GM23248 (cell line): ENCODE data around the gene ZBTB7C. TPM values are rescaled to one million over a fixed set of nuclear protein-coding genes. Genes with fewer than 3 reads are reported as not detected.

Experiments used
- DNase-seq: peaks from one replicate; pipeline ENCODE4 v3.0.0-alpha.2; 2015
- H2AFZ ChIP-seq: fragments of 200-600 bp; sonication (generic); 2 replicates; pipeline ENCODE4 v1.6.1; 2016; ENCODE audit warnings: antibody characterized with exemption
- H3F3A ChIP-seq: fragments of 200-600 bp; sonication (generic); 2 replicates; pipeline ENCODE4 v1.6.1; 2016; ENCODE audit warnings: mild to moderate bottlenecking, antibody characterized with exemption, mixed run types; ENCODE audit not compliant: insufficient read depth
- H3K27ac ChIP-seq: fragments of 200-600 bp; sonication (generic); 2 replicates; pipeline ENCODE4 v1.5.1; 2016; ENCODE audit warnings: mild to moderate bottlenecking
- H3K27me3 ChIP-seq: fragments of 200-600 bp; sonication (generic); replicated peaks from 2 replicates; pipeline ENCODE4 v1.6.1; 2016; ENCODE audit warnings: mild to moderate bottlenecking; ENCODE audit not compliant: insufficient read depth
- H3K36me3 ChIP-seq: fragments of 200-600 bp; sonication (generic); 2 replicates; pipeline ENCODE4 v1.6.1; 2016; ENCODE audit warnings: low read depth, mild to moderate bottlenecking
- H3K4me1 ChIP-seq: fragments of 200-600 bp; sonication (generic); 2 replicates; pipeline ENCODE4 v1.6.1; 2016; ENCODE audit warnings: mild to moderate bottlenecking; ENCODE audit not compliant: insufficient read depth
- H3K4me2 ChIP-seq: fragments of 200-600 bp; sonication (generic); one replicate; pipeline ENCODE4 v1.6.1; 2016; ENCODE audit warnings: mild to moderate bottlenecking; ENCODE audit not compliant: unreplicated experiment
- H3K4me3 ChIP-seq: fragments of 200-600 bp; sonication (generic); 2 replicates; pipeline ENCODE4 v1.5.1; 2016; ENCODE audit warnings: mild to moderate bottlenecking
- H3K79me2 ChIP-seq: fragments of 200-600 bp; sonication (generic); 2 replicates; pipeline ENCODE4 v1.6.1; 2016; ENCODE audit warnings: mild to moderate bottlenecking; ENCODE audit not compliant: insufficient read depth
- H3K9ac ChIP-seq: fragments of 200-600 bp; sonication (generic); 2 replicates; pipeline ENCODE4 v1.6.1; 2016; ENCODE audit warnings: mild to moderate bottlenecking
- H3K9me2 ChIP-seq: fragments of 200-600 bp; sonication (generic); 2 replicates; pipeline ENCODE4 v1.6.1; 2016; ENCODE audit warnings: mixed run types, mild to moderate bottlenecking, moderate library complexity; ENCODE audit not compliant: insufficient read depth
- H3K9me3 ChIP-seq: fragments of 200-600 bp; sonication (generic); one replicate; pipeline ENCODE4 v1.6.1; 2017; ENCODE audit warnings: low read depth
- H4K20me1 ChIP-seq: fragments of 200-600 bp; sonication (generic); 2 replicates; pipeline ENCODE4 v1.6.0; 2016; ENCODE audit not compliant: insufficient read depth
- EZH2 ChIP-seq: fragments of 200-600 bp; sonication (generic); IDR thresholded peaks from 2 replicates; pipeline ENCODE4 v1.6.1; 2018; ENCODE audit warnings: antibody characterized with exemption, mild to moderate bottlenecking; ENCODE audit not compliant: insufficient read depth, poor library complexity, severe bottlenecking
- EZH2phosphoT487 ChIP-seq: fragments of 200-600 bp; sonication (generic); IDR thresholded peaks from 2 replicates; pipeline ENCODE4 v1.6.1; 2018; ENCODE audit warnings: antibody characterized with exemption, moderate library complexity, mild to moderate bottlenecking, low read depth; ENCODE audit not compliant: insufficient read depth
- WGBS, 2 experiments: methylation state at CpG; one replicate each; pipeline ENCODE4 v1.1.6; 2015 to 2017; ENCODE audit warnings: low lambda C conversion rate in 2 of 2, low coverage in 1 of 2; ENCODE audit errors: missing lambda C conversion rate in 2 of 2; 5-methylcytosine and 5-hydroxymethylcytosine counted together
- in situ Hi-C: fragments of 300-500 bp; cut with MboI; formaldehyde crosslinking; loops from 2 replicates; pipeline ENCODE4 v1.15.0; 2020
- polyA plus RNA-seq: library from polyadenylated mRNA; unstranded; fragments of >200 nt; fragmentation: Nextera tagmentation; extraction: Ambion mirVana; gene quantifications from 2 replicates; pipeline ENCODE4 v1.2.1, GENCODE V29; 2016
- total RNA-seq: library from RNA; depleted of rRNA; stranded (reverse); fragments of >200 nt; shearing (Covaris generic); gene quantifications from 2 replicates; pipeline ENCODE4 v1.2.3, GENCODE V29; 2014

The ZBTB7C gene
- total and polyA plus RNA-seq, 2 experiments from 2014 or later: not detected

DNA sequence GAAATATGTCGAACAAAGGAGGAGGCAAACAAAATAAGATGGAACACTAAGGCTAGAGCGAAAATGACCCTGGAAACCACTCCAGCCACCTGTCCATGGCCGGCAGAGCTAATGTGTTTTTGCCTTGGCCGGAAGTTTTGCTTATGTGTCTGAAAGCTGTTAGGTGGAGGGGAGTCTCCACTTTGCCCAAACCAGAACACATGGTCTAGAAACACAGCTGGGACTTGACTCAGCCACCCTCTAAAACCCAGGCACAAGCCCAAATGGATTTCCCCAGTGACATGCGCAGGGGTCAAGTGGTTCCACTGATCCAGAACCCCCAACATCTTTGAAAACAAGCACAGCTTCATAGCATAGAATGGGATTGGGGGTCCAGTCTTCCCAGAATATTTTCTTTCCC is 159.3 kb downstream of the ZBTB7C start:
- H3K4me1 ChIP-seq: no peaks in the 10 kb centered on the region
- peaks cover 24% of the 10 kb centered on the region; the same call in 1 of the 2 replicates for H3K27me3 ChIP-seq
- no peak overlapping the region for H2AFZ ChIP-seq
- no peak overlapping the region for H3K4me2 ChIP-seq
- H3K9ac ChIP-seq: no peak overlapping the region
- no peaks in the 10 kb centered on the region for H3F3A ChIP-seq
- no peaks in the 10 kb centered on the region for H3K79me2 ChIP-seq
- H4K20me1 ChIP-seq: no peaks in the 10 kb centered on the region
- H3K9me2 ChIP-seq: no peaks in the 10 kb centered on the region
- no peak overlapping the region for H3K4me3 ChIP-seq
- no peaks in the 10 kb centered on the region for H3K36me3 ChIP-seq
- WGBS, 2 experiments: 51 to 53% methylated on average over 5 of the region's 5 CpGs
- TF ChIP-seq EZH2 (no peak), EZH2phosphoT487 (no peak)
- no peak for DNase-seq
- H3K27ac ChIP-seq: no peak overlapping the region
- no peaks in the 10 kb centered on the region for H3K9me3 ChIP-seq
- in situ Hi-C loops: no loop called here

DNA sequence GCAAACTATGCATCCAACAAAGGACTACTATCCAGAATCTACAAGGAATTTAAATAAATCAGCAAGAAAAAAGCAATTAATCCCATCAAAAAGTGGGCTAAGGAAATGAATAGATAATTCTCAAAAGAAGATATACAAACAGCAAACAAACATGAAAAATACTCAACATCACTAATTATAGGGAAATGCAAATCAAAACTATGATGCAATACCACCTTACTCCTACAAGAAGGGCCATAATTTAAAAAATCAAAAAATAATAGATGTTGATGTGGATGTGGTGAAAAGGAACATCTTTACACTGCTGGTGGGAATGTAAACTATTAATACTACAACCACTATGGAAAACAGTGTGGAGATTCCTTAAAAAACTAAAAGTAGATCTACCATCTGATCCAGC is 164.7 kb downstream of the ZBTB7C start:
- Histone ChIP-seq H4K20me1 (no peaks in the 10 kb centered on the region), H3K9me2 (no peaks in the 10 kb centered on the region), H3K9me3 (no peaks in the 10 kb centered on the region), H3K27ac (no peak overlapping the region), H3K27me3 (peaks cover 27% of the 10 kb centered on the region), H3K9ac (no peak overlapping the region), H3K79me2 (no peaks in the 10 kb centered on the region), H3K4me3 (no peak overlapping the region), H3K4me2 (no peak overlapping the region), H3F3A (no peaks in the 10 kb centered on the region), H3K36me3 (no peaks in the 10 kb centered on the region), H3K4me1 (no peaks in the 10 kb centered on the region), H2AFZ (no peak overlapping the region)
- TF ChIP-seq EZH2 (no peak), EZH2phosphoT487 (no peak)
- in situ Hi-C loops: no loop called here
- DNase-seq: no peak

DNA sequence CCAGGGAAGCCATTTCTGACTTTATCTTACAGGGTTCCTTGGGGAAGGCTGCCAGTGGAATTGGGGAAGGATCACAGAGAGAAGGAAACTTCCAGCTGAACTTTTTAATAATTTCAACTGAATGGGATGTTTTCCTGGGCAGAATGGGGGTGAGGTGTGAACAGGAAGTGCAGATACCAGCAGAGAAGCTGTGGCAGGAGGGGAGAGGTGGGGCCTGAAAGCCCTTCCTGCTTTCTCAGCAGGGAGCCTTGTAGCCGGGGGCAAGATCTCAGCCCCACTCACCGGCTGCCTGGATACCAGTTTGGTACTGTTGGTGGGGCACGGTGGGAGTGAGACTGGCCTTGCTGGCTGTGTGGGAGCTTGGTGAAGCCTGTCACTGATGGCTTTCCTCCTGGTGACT is 170.5 kb downstream of the ZBTB7C start:
- Histone ChIP-seq H3K4me2 (no peak overlapping the region), H2AFZ (no peak overlapping the region), H3K9me3 (no peaks in the 10 kb centered on the region), H3F3A (no peaks in the 10 kb centered on the region), H3K27ac (no peak overlapping the region), H3K9me2 (no peaks in the 10 kb centered on the region), H3K9ac (no peak overlapping the region), H3K27me3 (peaks cover 55% of the 10 kb centered on the region), H3K4me1 (no peaks in the 10 kb centered on the region), H3K36me3 (no peaks in the 10 kb centered on the region), H4K20me1 (no peaks in the 10 kb centered on the region; the same call in 1 of the 2 replicates), H3K4me3 (no peak overlapping the region), H3K79me2 (no peaks in the 10 kb centered on the region)
- no peak for TF ChIP-seq EZH2phosphoT487
- TF ChIP-seq EZH2: no peak
- 69 to 74% methylated on average over 3 of the region's 3 CpGs for WGBS, 2 experiments
- in situ Hi-C loops: no loop called here
- DNase-seq: no peak

DNA sequence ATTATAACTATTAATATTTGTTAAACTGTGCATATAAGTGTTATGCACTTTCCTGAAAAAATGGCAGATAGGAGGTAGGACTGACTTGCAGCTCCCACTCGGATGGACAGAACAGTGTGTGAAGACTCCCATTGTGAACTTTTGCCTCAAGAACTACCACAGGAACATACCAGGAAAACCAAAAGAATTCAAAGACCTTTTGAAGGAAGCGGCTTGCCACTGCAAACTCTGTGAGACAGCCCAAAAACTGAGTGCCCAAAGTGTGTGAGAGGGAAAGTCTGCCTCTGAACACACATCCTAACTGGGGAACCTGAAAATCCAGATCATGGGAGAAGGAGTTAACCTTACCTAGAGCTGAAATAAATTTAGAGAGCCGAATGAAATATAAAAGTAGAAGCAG is 171.0 kb downstream of the ZBTB7C start:
- no peak for DNase-seq
- no peak overlapping the region for H3K9ac ChIP-seq
- H3K4me3 ChIP-seq: no peak overlapping the region
- H3K36me3 ChIP-seq: no peaks in the 10 kb centered on the region
- H3K27me3 ChIP-seq: peaks cover 55% of the 10 kb centered on the region
- no peaks in the 10 kb centered on the region; the same call in 1 of the 2 replicates for H4K20me1 ChIP-seq
- in situ Hi-C loops: no loop called here
- H3K4me1 ChIP-seq: no peaks in the 10 kb centered on the region
- no peak overlapping the region for H2AFZ ChIP-seq
- no peaks in the 10 kb centered on the region for H3K9me2 ChIP-seq
- no peak overlapping the region for H3K4me2 ChIP-seq
- TF ChIP-seq EZH2: no peak
- TF ChIP-seq EZH2phosphoT487: no peak
- WGBS, 2 experiments: 46 to 59% methylated on average over 3 of the region's 3 CpGs
- H3K27ac ChIP-seq: no peak overlapping the region
- H3K9me3 ChIP-seq: no peaks in the 10 kb centered on the region
- H3K79me2 ChIP-seq: no peaks in the 10 kb centered on the region
- H3F3A ChIP-seq: no peaks in the 10 kb centered on the region

DNA sequence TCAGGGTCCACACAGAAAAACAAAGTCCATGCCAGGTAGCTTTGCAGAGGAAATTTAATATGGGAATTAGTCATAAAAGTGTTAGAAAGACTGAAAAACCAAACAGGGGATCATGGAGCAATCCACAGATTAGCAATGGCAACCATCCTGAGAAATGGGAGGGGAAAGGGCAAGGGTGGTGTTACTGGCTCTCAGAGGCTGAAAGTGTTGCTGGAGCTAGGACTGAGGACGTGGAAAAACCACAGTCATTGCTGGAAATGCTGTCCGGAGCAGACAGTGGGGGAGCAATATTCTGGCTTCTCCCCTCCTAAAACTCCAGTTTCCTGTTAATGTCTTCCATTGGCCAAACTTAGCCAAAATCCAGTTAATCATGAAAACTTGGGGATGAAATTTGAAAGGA is 172.4 kb downstream of the ZBTB7C start:
- no peak for TF ChIP-seq EZH2
- no peak for TF ChIP-seq EZH2phosphoT487
- 29 to 47% methylated on average over 2 of the region's 2 CpGs for WGBS, 2 experiments
- no peak overlapping the region for H3K9ac ChIP-seq
- no peak overlapping the region for H3K27ac ChIP-seq
- H3K27me3 ChIP-seq: peaks cover 51% of the 10 kb centered on the region
- no peaks in the 10 kb centered on the region for H3K9me3 ChIP-seq
- no peak for DNase-seq
- no peaks in the 10 kb centered on the region for H3K79me2 ChIP-seq
- no peaks in the 10 kb centered on the region for H3K4me1 ChIP-seq
- no peak overlapping the region for H3K4me2 ChIP-seq
- H2AFZ ChIP-seq: no peak overlapping the region
- H3F3A ChIP-seq: no peaks in the 10 kb centered on the region
- no peaks in the 10 kb centered on the region for H3K36me3 ChIP-seq
- H4K20me1 ChIP-seq: no peaks in the 10 kb centered on the region; the same call in 1 of the 2 replicates
- in situ Hi-C loops: no loop called here
- H3K9me2 ChIP-seq: no peaks in the 10 kb centered on the region
- H3K4me3 ChIP-seq: no peak overlapping the region
